ENCODE data around the gene MACROH2A2. TPM values are rescaled to one million over a fixed set of nuclear protein-coding genes. Genes with fewer than 3 reads are reported as not detected.

MACROH2A2 gene
- total and polyA plus RNA-seq, 2 of the 13 experiments (the other 11 are each of a cell fraction or from before 2014, with no cell fraction given) = 9.8 to 43.1 TPM

DNA sequence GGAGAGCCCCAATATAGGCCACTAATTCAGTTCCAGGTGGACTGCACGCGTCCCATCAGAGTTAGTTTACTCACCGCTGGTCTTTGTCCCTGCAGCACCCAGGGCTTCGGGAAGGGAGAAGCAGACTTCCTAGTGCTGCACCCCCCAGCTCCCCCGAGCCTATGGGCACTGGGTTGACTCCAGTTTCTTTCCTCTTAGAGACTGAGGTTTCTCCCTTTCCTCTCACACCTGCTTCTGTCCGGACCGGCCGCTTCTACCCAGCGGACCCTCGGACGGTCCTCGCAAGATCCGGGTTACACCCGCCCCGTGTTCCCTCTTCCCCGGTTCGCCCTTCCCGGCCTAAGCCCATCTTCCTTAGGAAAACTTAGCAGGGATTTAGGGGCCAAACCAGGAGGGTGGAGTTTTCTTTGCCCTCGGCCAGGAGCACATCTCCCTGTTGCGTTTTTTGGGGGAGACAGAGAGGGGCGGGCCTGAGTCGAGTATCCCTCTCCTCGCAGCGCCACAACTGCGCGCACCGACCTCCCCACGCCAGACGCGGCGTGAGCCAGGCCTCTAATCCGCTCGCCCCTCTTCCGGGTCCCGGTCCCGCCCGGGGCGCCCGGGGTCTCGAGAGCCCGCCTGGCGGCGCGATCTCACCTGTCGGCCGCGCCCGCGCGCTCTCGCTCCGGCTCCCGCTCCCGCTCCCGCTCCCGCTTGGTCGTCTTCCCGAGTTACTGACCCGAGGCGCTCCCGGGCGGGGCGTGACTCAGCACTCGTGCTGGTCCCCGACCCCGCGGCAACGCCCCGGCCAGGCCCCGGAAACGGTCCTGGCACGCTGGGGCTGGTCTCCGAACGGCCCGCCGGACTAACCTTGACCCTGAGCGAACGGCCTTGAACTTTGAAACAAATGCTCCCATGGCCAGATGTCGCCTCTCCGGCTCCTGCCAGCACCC is 79.7 kb downstream of the MACROH2A2 start, which contains the start of gene AIFM2 (continued):
- TF ChIP-seq ZNF484 (CRISPR knock-in tag; IDR thresholded peaks at IDR 0.05; ENCODE audit: borderline replicate concordance, low read depth) (0 out of 2 replicates have a peak, but pooled peaks have one; percentile 50), ISX (CRISPR knock-in tag; conservative IDR thresholded peaks at IDR 0.05) (no peak), ZBED4 (CRISPR knock-in tag; IDR thresholded peaks at IDR 0.05; ENCODE audit: borderline replicate concordance) (peak; percentile 68; the same call in 1 of the 2 replicates), ZBTB42 (CRISPR knock-in tag; IDR thresholded peaks at IDR 0.05) (no peak), MNT (IDR thresholded peaks at IDR 0.05) (peak; percentile 37; the same call in 1 of the 2 replicates), ZNF317 (CRISPR knock-in tag; IDR thresholded peaks at IDR 0.05) (peak; percentile 1; the same call in 1 of the 2 replicates), IRF2 (CRISPR knock-in tag; IDR thresholded peaks at IDR 0.05) (peak; percentile 90), ZNF558 (CRISPR knock-in tag; IDR thresholded peaks at IDR 0.05; ENCODE audit: borderline replicate concordance) (no peak; the same call in 1 of the 2 replicates), NFKBIZ (CRISPR knock-in tag; IDR thresholded peaks at IDR 0.05) (no peak), TAF1 (CRISPR knock-in tag; IDR thresholded peaks at IDR 0.05) (peak; percentile 49; the same call in 1 of the 2 replicates), ZNF337 (CRISPR knock-in tag; IDR thresholded peaks at IDR 0.05; ENCODE audit: borderline replicate concordance, low read depth) (no peak), ZMYM4 (CRISPR knock-in tag; IDR thresholded peaks at IDR 0.05) (peak; percentile 80), ZNF20 (CRISPR knock-in tag; IDR thresholded peaks at IDR 0.05) (no peak)
- TF ChIP-seq, protein P1, sequence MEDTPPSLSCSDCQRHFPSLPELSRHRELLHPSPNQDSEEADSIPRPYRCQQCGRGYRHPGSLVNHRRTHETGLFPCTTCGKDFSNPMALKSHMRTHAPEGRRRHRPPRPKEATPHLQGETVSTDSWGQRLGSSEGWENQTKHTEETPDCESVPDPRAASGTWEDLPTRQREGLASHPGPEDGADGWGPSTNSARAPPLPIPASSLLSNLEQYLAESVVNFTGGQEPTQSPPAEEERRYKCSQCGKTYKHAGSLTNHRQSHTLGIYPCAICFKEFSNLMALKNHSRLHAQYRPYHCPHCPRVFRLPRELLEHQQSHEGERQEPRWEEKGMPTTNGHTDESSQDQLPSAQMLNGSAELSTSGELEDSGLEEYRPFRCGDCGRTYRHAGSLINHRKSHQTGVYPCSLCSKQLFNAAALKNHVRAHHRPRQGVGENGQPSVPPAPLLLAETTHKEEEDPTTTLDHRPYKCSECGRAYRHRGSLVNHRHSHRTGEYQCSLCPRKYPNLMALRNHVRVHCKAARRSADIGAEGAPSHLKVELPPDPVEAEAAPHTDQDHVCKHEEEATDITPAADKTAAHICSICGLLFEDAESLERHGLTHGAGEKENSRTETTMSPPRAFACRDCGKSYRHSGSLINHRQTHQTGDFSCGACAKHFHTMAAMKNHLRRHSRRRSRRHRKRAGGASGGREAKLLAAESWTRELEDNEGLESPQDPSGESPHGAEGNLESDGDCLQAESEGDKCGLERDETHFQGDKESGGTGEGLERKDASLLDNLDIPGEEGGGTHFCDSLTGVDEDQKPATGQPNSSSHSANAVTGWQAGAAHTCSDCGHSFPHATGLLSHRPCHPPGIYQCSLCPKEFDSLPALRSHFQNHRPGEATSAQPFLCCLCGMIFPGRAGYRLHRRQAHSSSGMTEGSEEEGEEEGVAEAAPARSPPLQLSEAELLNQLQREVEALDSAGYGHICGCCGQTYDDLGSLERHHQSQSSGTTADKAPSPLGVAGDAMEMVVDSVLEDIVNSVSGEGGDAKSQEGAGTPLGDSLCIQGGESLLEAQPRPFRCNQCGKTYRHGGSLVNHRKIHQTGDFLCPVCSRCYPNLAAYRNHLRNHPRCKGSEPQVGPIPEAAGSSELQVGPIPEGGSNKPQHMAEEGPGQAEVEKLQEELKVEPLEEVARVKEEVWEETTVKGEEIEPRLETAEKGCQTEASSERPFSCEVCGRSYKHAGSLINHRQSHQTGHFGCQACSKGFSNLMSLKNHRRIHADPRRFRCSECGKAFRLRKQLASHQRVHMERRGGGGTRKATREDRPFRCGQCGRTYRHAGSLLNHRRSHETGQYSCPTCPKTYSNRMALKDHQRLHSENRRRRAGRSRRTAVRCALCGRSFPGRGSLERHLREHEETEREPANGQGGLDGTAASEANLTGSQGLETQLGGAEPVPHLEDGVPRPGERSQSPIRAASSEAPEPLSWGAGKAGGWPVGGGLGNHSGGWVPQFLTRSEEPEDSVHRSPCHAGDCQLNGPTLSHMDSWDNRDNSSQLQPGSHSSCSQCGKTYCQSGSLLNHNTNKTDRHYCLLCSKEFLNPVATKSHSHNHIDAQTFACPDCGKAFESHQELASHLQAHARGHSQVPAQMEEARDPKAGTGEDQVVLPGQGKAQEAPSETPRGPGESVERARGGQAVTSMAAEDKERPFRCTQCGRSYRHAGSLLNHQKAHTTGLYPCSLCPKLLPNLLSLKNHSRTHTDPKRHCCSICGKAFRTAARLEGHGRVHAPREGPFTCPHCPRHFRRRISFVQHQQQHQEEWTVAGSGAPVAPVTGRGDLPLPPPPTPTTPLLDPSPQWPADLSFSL (CRISPR knock-in tag; IDR thresholded peaks at IDR 0.05) = no peak
- TF ChIP-seq, protein P2, sequence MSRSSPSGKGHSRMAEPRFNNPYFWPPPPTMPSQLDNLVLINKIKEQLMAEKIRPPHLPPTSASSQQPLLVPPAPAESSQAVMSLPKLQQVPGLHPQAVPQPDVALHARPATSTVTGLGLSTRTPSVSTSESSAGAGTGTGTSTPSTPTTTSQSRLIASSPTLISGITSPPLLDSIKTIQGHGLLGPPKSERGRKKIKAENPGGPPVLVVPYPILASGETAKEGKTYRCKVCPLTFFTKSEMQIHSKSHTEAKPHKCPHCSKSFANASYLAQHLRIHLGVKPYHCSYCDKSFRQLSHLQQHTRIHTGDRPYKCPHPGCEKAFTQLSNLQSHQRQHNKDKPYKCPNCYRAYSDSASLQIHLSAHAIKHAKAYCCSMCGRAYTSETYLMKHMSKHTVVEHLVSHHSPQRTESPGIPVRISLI (CRISPR knock-in tag; IDR thresholded peaks at IDR 0.05; ENCODE audit: borderline replicate concordance) = peak; percentile 7; the same call in 1 of the 2 replicates
